WTC11 (cell line): ENCODE data around the gene GPC5.

ENCODE experiments used
- CTCF ChIP-seq: fragments of 200-600 bp; IDR thresholded peaks from 2 replicates; pipeline ENCODE4 v1.8.0; 2022; ENCODE audit warnings: antibody characterized with exemption
- E2F4 ChIP-seq: sonication (generic); formaldehyde crosslinking; IDR thresholded peaks from 2 replicates; pipeline ENCODE4 v1.8.1; 2022; ENCODE audit warnings: low read depth, mild to moderate bottlenecking, moderate library complexity, missing genetic modification reagents, borderline replicate concordance
- TEAD4 ChIP-seq: sonication (generic); formaldehyde crosslinking; IDR thresholded peaks from 2 replicates; pipeline ENCODE4 v1.8.0; 2022; ENCODE audit warnings: mild to moderate bottlenecking, missing genetic modification reagents
- USF1 ChIP-seq: sonication (generic); formaldehyde crosslinking; IDR thresholded peaks from 2 replicates; pipeline ENCODE4 v1.8.0; 2022; ENCODE audit warnings: mild to moderate bottlenecking, missing genetic modification reagents

- TF ChIP-seq CTCF (no peak), E2F4 (CRISPR knock-in tag) (no peak), TEAD4 (no peak), USF1 (CRISPR knock-in tag) (no peak)
Observed at GRCh38 chr13:91643394-91643793, 245.0 kb downstream of the GPC5 start.
